NCI-H2081 treated with DMSO at 0.1 percent for 48 hours (cell line): ENCODE data around the gene ESYT3.
"Not testable (repeated sequence)": the region's sequence is repeated elsewhere in the genome, so short reads cannot be mapped to it uniquely, and the experiment has no call there.

Experiments used
- DNase-seq: peaks from one replicate; lab custom pipeline; 2025; lab: John Stamatoyannopoulos, UW

The ESYT3 gene

DNA sequence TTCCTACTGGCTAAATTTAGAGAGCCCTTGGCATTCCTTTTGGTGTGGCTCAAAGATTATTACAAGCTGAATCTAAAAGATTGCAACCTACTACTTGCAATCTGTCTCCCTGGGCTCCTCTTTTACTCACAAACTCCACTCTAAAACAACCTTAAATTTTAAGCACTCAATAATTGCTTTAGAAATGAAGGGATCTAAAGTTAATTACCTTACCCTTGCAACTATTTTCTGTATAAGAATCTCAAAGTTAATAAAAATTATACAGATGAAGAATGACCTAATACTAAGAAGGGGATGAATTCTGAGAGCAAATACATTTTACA is 60.2 kb downstream of the ESYT3 start:
- no peak for DNase-seq

DNA sequence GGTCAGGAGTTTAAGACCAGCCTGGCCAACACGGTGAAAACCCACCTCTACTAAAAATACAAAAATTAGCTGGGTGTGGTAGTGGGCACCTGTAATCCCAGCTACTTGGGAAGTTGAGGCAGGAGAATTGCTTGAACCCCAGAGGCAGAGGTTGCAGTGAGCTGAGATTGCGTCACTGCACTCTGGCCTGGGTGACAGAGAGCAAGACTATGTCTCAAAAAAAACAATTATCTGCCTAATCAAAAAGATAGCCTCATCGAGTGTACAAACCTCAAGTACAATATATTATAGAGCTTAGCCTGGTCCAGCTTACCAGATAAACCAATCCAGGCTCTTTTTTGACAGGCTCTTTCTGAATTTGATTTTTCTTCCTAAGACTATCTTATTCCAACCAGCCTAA is 61.2 kb downstream of the ESYT3 start:
- DNase-seq = not testable (repeated sequence)

DNA sequence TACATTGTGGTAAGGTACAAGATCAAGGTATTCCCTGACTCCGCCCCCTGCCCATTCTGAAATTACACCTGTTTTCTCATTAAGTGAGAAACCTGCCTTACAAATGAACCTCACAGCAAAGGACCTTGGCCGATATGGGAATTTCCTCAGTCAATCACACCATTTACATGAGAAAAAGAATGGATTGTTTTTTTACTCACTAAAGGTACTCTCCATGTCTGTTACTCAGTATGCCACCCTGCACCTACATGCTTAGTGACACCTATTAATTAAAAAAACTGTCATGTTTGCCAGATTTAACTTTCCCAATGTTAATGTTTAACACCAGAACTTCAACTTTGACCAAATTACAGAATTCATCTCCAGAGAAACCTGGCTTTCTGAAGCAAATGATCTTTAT is 62.0 kb downstream of the ESYT3 start:
- no peak for DNase-seq

DNA sequence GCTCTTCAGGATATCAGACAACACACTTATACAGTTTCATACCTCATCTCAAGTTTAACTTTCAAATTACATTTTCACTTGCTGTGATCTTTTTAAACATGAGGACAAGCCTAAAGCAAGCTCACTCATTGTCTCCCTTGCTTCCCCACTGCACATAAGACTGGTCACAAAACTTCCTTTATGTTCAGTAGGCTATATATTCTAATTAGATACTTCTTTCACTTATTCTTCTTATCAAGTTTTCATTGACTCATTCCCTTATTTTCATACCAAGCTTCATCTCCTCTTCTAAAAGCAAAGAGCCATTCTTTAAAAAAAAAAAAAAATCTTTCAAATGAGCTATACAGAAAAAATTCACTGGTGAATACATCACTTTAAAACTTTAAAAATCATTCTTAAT is 62.6 kb downstream of the ESYT3 start:
- no peak for DNase-seq

DNA sequence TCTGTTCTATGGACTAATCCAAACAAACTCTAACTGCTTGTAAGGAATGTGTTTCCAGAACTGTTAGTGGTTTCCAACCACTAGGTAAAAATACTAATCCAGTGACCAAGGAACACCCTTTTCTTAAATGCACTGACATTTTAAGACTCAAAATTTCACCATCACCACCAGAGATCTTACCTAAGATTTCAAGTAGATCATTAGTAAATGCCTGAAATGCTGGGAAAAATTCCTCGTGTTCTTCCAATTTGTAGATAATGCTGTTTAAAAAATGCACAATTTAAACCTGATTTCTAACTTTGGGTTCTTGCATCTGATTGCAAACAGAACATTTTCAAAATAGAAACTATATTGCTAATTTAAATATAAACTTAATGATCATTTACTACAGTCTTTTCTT is 63.4 kb downstream of the ESYT3 start:
- DNase-seq = no peak

DNA sequence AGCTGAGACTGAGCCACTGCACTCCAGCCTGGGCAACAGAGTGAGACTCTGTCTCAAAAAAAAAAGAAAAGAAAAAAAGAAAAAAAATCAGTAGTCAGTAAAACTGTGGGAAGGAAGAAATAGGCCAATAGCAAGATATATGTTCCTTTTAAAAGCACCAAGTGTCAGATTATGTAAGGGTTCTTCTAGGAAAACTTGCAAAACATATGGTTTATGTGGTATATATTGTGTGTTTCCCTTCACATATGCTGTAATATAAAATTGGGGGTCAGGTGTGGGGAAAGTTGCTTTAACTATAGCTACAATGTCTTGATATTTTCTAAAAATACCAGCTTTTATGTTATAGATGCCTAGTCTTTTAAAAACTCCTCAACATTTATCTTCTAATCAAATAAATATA is 64.6 kb downstream of the ESYT3 start:
- DNase-seq = no peak

DNA sequence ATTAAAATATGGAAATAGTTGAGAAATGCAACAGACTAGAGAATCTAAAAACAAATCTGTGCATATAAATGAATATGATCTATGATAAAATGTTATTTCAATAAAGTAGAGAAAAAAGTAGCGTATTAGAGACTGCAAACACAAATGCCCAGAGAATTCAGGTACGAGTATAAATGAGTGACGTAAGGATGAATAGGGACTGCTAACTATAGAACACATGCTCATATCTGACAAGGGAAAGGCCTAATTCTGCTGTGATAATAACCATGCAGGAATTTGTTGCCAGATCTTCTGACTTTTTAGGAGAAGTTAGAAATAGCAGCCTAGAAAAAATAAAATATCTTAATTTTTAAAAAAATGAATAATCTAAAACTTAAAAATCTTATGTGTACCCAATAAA is 73.1 kb downstream of the ESYT3 start:
- no peak for DNase-seq

DNA sequence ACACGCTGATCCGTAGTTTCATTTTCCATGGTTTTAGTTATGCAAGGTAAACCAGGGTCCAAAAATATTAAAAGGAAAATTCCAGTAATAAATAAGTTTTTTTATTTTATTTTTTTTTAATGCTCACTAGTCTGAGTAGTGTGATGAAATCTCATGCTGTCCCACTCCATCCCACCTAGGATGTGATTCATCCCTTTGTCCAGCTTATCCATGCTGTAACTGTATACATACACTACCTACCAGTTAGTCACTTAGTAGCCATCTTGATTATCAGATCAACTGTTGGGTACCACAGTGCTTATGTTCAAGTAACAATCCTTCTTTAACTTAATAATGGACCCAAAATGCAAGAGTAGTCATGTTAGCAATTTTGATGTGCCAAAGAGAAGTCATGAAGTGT is 75.2 kb downstream of the ESYT3 start:
- DNase-seq = no peak

DNA sequence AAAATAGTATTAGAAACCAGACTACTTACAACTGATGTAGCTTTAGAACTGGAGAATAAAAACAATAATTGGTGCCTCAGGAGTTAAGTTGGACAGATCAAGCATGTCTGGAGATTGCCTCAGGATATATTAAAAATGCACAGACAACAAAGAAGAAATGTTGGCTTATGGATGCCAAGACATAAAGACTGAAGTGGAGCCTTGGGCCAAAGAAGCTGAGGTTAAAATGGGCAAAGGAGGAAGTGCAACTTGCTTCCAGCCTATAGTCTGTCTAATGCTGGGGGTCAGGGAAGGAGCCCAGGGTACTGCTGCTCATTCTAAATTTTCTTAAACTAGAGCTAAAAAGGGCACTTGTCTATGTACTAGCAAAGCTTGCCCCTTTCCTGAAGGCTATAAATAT is 77.5 kb downstream of the ESYT3 start:
- no peak for DNase-seq

DNA sequence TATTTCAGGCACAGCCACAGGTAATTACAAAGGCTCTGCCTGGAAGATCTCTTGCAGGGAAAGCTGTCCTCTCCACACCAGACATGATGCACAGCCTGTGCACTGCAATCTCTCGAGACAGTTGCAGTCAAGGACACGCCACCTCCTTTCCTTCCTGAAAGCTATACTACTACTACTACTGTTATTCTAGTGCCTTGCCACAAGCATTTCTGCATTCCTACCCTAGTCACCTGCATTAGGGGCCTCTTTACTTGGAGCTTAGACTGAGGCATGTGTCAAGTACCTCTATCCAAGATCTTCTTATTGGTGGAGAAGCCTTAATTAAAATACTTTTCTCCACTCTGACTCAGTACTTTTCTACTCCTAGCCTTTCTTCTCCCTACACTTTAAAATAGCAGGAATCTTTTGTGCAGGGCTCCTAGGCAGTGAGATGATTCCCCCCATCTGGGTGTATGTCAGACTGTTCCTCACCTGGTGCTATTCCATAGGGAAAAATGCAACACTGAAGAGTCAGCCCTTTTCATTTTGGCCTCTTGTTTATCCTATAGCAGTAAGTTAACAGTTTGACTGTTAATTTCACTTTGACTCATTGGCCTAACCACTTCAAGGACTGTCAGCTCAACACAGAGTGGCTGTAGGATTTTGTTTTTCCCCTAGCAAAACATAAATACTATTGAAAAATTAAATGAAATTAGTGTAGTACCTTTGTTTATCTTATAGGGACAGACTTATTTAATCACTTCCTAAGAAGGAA is 78.9 kb downstream of the ESYT3 start:
- no peak for DNase-seq

DNA sequence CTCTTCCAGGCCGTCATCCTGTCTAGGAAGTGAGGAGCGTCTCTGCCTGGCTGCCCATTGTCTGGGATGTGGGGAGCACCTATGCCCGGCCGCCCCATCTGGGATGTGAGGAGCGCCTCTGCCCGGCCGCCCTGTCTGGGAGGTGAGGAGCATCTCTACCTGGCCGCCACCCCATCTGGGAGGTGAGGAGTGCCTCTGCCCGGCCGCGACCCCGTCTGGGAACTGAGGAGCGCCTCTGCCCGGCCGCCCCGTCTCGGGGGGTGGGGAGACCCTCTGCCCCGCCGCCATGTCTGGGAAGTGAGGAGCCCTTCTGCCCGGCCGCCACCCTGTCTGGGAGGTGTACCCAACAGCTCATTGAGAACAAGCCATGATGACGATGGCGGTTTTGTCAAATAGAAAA is 87.0 kb downstream of the ESYT3 start:
- not testable (repeated sequence) for DNase-seq
